Neural cell (in vitro differentiated cells): ENCODE data around the gene SGTA. TPM values are rescaled to one million over a fixed set of nuclear protein-coding genes. Genes with fewer than 3 reads are reported as not detected.

ENCODE experiments used
- H2AFZ ChIP-seq: fragments of 200-600, 300-800 bp; sonication (generic), shearing (Covaris generic); 2 replicates; pipeline ENCODE4 v1.6.0; 2014; ENCODE audit warnings: low read depth, mild to moderate bottlenecking, antibody characterized with exemption, low read length, moderate library complexity
- H3F3A ChIP-seq: fragments of 200-600 bp; shearing (Covaris generic); 2 replicates; pipeline ENCODE4 v1.6.1; 2016; ENCODE audit warnings: mild to moderate bottlenecking, moderate library complexity, mixed read lengths, antibody characterized with exemption, low read length; ENCODE audit not compliant: insufficient read depth, poor library complexity, severe bottlenecking
- H3K27ac ChIP-seq: fragments of 200-600, 300-800 bp; sonication (generic), shearing (Covaris generic); 2 replicates; pipeline ENCODE4 v1.5.1; 2014; ENCODE audit warnings: mild to moderate bottlenecking, low read length, moderate library complexity
- H3K27me3 ChIP-seq: fragments of 300-800, 200-600 bp; sonication (generic), shearing (Covaris generic); 2 replicates; pipeline ENCODE4 v1.6.0; 2014; ENCODE audit warnings: mild to moderate bottlenecking, low read depth, low read length, moderate library complexity; ENCODE audit not compliant: insufficient read depth
- H3K36me3 ChIP-seq: fragments of 300-800, 200-600 bp; sonication (generic), shearing (Covaris generic); 2 replicates; pipeline ENCODE4 v1.5.1; 2014; ENCODE audit warnings: mild to moderate bottlenecking, antibody characterized with exemption, low read length, moderate library complexity; ENCODE audit not compliant: insufficient read depth
- H3K4me2 ChIP-seq: fragments of 300-800, 200-600 bp; sonication (generic), shearing (Covaris generic); 2 replicates; pipeline ENCODE4 v1.6.0; 2014; ENCODE audit warnings: mild to moderate bottlenecking, low read length
- H3K4me3 ChIP-seq: fragments of 300-800, 200-600 bp; sonication (generic), shearing (Covaris generic); 2 replicates; pipeline ENCODE4 v1.5.1; 2014; ENCODE audit warnings: mild to moderate bottlenecking, low read length, moderate library complexity
- H3K79me2 ChIP-seq: fragments of 200-600 bp; shearing (Covaris generic); replicated peaks from 2 replicates; pipeline ENCODE4 v1.6.0; 2014; ENCODE audit warnings: mild to moderate bottlenecking, low read length, moderate library complexity; ENCODE audit not compliant: insufficient read depth
- H3K9ac ChIP-seq: fragments of 300-800, 200-600 bp; sonication (generic), shearing (Covaris generic); 2 replicates; pipeline ENCODE4 v1.6.1; 2016; ENCODE audit warnings: mild to moderate bottlenecking, low read length, mixed read lengths
- H3K9me2 ChIP-seq: fragments of 200-600 bp; shearing (Covaris generic); 2 replicates; pipeline ENCODE4 v1.6.1; 2016; ENCODE audit warnings: mild to moderate bottlenecking, low read length, mixed read lengths; ENCODE audit not compliant: insufficient read depth
- H3K9me3 ChIP-seq: fragments of 200-600, 300-800 bp; sonication (generic), shearing (Covaris generic); 2 replicates; pipeline ENCODE4 v1.6.1; 2016; ENCODE audit warnings: mild to moderate bottlenecking, mixed run types, low read length, moderate library complexity, mixed read lengths
- H4K20me1 ChIP-seq: fragments of 200-600 bp; shearing (Covaris generic); 2 replicates; pipeline ENCODE4 v1.6.1; 2016; ENCODE audit warnings: mild to moderate bottlenecking, mixed run types; ENCODE audit not compliant: insufficient read depth
- CTCF ChIP-seq: fragments of 450-650 bp; IDR thresholded peaks from 2 replicates; pipeline ENCODE4 v1.5.1; 2014; ENCODE audit warnings: antibody characterized with exemption, mild to moderate bottlenecking, moderate library complexity; ENCODE audit not compliant: poor library complexity, severe bottlenecking
- EP300 ChIP-seq: fragments of 450-650 bp; conservative IDR thresholded peaks from 2 replicates; pipeline ENCODE4 v1.6.1; 2014; ENCODE audit warnings: antibody characterized with exemption, mild to moderate bottlenecking, moderate library complexity; ENCODE audit not compliant: poor library complexity, severe bottlenecking
- EZH2 ChIP-seq: fragments of 200-600, 300-800 bp; shearing (Covaris generic), sonication (generic); IDR thresholded peaks from 2 replicates; pipeline ENCODE4 v1.6.1; 2014; ENCODE audit warnings: antibody characterized with exemption, low read length, borderline replicate concordance, mild to moderate bottlenecking; ENCODE audit not compliant: insufficient read depth, poor library complexity, severe bottlenecking
- MXI1 ChIP-seq: fragments of 450-650 bp; conservative IDR thresholded peaks from 2 replicates; pipeline ENCODE4 v1.6.1; 2014; ENCODE audit warnings: antibody characterized with exemption, mild to moderate bottlenecking; ENCODE audit not compliant: poor library complexity, severe bottlenecking
- POLR2AphosphoS5 ChIP-seq: IDR thresholded peaks from 2 replicates; pipeline ENCODE4 v1.6.1; 2012
- RAD21 ChIP-seq: fragments of 450-650 bp; conservative IDR thresholded peaks from 2 replicates; pipeline ENCODE4 v1.6.1; 2014; ENCODE audit warnings: antibody characterized with exemption, mild to moderate bottlenecking, moderate library complexity
- SMC3 ChIP-seq: fragments of 450-650 bp; conservative IDR thresholded peaks from 2 replicates; pipeline ENCODE4 v1.6.1; 2014; ENCODE audit warnings: antibody characterized with exemption, mild to moderate bottlenecking, moderate library complexity; ENCODE audit not compliant: poor library complexity
- TAF1 ChIP-seq: IDR thresholded peaks from 2 replicates; pipeline ENCODE4 v1.6.1; 2012; ENCODE audit warnings: low read depth
- polyA plus RNA-seq: library from polyadenylated mRNA; depleted of rRNA; stranded (reverse); fragments of >200 nt; gene quantifications from 2 replicates; pipeline ENCODE4 v1.2.3, GENCODE V29; 2014
- TF ChIP-seq, protein P1 (sequence below): IDR thresholded peaks from 2 replicates; pipeline ENCODE4 v1.6.1; 2012; ENCODE audit warnings: borderline replicate concordance

The SGTA gene
- polyA plus RNA-seq, 1 donor from 2014 or later: 80.6 TPM

DNA sequence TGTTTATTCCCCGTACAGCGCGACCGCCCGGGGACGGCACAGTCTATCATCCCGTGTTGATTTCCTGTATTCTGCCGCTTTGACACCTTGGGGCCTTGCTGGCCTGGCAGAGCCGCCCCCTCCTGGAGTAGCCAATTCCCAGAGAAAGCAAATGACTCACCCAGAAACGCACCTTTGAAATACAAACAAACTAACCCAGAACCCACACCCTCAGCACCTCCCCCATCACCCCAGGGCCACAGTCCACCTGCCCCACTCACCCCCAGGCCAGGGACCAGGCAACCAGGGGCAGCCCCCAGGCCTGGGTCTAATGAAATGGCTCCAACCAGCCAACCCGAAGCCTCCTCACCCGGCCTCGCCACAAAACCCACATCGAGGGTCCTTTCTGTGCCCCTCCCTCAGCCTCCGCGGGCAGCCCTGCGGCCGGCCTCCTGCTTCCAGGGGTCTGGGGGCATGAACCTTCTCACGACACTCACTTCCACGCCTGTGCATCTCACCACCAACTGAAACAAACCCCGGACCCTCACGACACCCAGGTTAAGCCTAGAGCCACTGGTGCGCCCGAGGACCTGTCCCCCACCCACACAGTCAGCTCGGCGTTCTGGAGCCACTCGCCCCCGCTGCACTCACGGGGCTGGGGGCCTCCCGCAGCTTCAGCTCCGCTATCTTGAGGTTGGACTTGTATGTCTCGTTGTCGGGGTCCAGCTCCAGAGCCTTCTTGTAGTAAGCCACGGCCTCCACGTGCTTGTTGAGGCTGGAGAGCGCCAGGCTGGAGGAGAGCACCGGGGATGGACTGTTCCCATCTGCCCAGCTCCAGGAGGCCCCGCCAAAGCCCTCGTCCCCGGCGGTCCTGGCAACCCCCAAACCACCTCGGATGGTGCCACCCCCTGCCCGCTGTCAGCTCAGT is 20.9 kb downstream of the SGTA start (continued):
- no peak for TF ChIP-seq POLR2AphosphoS5
- no peak for TF ChIP-seq SMC3

GRCh38 chr19:2761309-2761677 is 21.8 kb downstream of the SGTA start:
- Histone ChIP-seq H3K79me2 (no peaks in the 10 kb centered on the region), H3F3A (no peaks in the 10 kb centered on the region), H3K9ac (no peak overlapping the region), H3K27me3 (no peaks in the 10 kb centered on the region), H4K20me1 (no peaks in the 10 kb centered on the region), H3K27ac (no peak overlapping the region), H3K36me3 (no peaks in the 10 kb centered on the region), H3K9me3 (no peaks in the 10 kb centered on the region), H3K4me2 (no peak overlapping the region), H2AFZ (no peak overlapping the region), H3K4me3 (no peak overlapping the region), H3K9me2 (no peaks in the 10 kb centered on the region)
- TF ChIP-seq CTCF (no peak), MXI1 (no peak), EZH2 (no peak), EP300 (no peak), POLR2AphosphoS5 (no peak), RAD21 (no peak), SMC3 (no peak), TAF1 (no peak)
- TF ChIP-seq, protein P1, sequence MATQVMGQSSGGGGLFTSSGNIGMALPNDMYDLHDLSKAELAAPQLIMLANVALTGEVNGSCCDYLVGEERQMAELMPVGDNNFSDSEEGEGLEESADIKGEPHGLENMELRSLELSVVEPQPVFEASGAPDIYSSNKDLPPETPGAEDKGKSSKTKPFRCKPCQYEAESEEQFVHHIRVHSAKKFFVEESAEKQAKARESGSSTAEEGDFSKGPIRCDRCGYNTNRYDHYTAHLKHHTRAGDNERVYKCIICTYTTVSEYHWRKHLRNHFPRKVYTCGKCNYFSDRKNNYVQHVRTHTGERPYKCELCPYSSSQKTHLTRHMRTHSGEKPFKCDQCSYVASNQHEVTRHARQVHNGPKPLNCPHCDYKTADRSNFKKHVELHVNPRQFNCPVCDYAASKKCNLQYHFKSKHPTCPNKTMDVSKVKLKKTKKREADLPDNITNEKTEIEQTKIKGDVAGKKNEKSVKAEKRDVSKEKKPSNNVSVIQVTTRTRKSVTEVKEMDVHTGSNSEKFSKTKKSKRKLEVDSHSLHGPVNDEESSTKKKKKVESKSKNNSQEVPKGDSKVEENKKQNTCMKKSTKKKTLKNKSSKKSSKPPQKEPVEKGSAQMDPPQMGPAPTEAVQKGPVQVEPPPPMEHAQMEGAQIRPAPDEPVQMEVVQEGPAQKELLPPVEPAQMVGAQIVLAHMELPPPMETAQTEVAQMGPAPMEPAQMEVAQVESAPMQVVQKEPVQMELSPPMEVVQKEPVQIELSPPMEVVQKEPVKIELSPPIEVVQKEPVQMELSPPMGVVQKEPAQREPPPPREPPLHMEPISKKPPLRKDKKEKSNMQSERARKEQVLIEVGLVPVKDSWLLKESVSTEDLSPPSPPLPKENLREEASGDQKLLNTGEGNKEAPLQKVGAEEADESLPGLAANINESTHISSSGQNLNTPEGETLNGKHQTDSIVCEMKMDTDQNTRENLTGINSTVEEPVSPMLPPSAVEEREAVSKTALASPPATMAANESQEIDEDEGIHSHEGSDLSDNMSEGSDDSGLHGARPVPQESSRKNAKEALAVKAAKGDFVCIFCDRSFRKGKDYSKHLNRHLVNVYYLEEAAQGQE: no peak

DNA sequence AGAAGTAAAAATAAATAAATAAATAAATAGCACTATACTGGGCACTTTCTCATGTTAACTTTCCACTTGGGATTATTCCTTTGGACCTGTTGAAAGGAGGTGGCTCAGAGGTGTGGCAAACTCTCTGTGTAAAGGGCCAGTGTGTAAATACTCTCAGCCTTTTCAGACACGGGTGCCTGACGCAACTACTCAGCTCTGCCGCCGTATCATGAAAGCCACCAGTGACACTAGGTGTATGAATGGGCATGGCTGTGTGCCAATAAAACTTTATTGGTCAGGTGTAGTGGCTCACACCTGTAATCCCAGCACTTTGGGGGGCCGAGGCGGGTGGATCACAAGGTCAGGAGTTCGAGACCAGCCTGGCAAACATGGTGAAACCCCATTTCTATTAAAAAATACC is 23.1 kb downstream of the SGTA start:
- Histone ChIP-seq H3K36me3 (no peaks in the 10 kb centered on the region), H3K9me3 (no peaks in the 10 kb centered on the region), H3K27me3 (no peaks in the 10 kb centered on the region), H3K9ac (no peak overlapping the region), H3K27ac (no peak overlapping the region), H3F3A (no peaks in the 10 kb centered on the region), H3K4me3 (no peak overlapping the region), H3K79me2 (no peaks in the 10 kb centered on the region), H3K9me2 (no peaks in the 10 kb centered on the region), H2AFZ (no peak overlapping the region), H4K20me1 (no peaks in the 10 kb centered on the region), H3K4me2 (no peak overlapping the region)
- TF ChIP-seq EZH2 (no peak), MXI1 (no peak), CTCF (no peak), RAD21 (no peak), POLR2AphosphoS5 (no peak), EP300 (no peak), TAF1 (no peak), SMC3 (no peak)
- TF ChIP-seq, protein P1: no peak
